SK-N-SH treated with all-trans-retinoic acid at 6 μM for 48 hours (cell line): Measurements from ENCODE around the gene DLK1.

ENCODE experiments used
- ATAC-seq: fragments of 200-7000 bp; cut with Tn5 transposase; 3 replicates; pipeline ENCODE4 v1.9.1; 2020; ENCODE audit warnings: mild to moderate bottlenecking, moderate library complexity
- ARNTL ChIP-seq: fragments of 450-650 bp; formaldehyde crosslinking; IDR thresholded peaks from 2 replicates; pipeline ENCODE4 v1.5.0; 2020; ENCODE audit warnings: low read depth, mild to moderate bottlenecking, moderate library complexity, borderline replicate concordance
- BACH2 ChIP-seq: fragments of 250-450 bp; sonication (Bioruptor Pico); IDR thresholded peaks from 2 replicates; pipeline ENCODE4 v1.9.0; 2021; ENCODE audit warnings: mild to moderate bottlenecking, borderline replicate concordance
- CSDC2 ChIP-seq: fragments of 250-450 bp; sonication (Bioruptor Pico); IDR thresholded peaks from 2 replicates; pipeline ENCODE4 v1.5.0; 2020; ENCODE audit warnings: mild to moderate bottlenecking, moderate library complexity
- ESRRG ChIP-seq: fragments of 250-450 bp; sonication (Bioruptor Pico); IDR thresholded peaks from 2 replicates; pipeline ENCODE4 v1.6.1; 2021; ENCODE audit warnings: mild to moderate bottlenecking
- OSR1 ChIP-seq: fragments of 250-450 bp; sonication (Bioruptor Pico); IDR thresholded peaks from 2 replicates; pipeline ENCODE4 v1.8.0; 2022; ENCODE audit warnings: moderate library complexity, mild to moderate bottlenecking, inconsistent platforms
- PPARA ChIP-seq: fragments of 250-450 bp; sonication (Bioruptor Pico); IDR thresholded peaks from 2 replicates; pipeline ENCODE4 v1.5.0; 2020; ENCODE audit warnings: mild to moderate bottlenecking, borderline replicate concordance
- RARB ChIP-seq: fragments of 250-450 bp; sonication (Bioruptor Pico); IDR thresholded peaks from 2 replicates; pipeline ENCODE4 v1.8.0; 2021; ENCODE audit warnings: mild to moderate bottlenecking, moderate library complexity
- SNAI2 ChIP-seq: fragments of 250-450 bp; sonication (Bioruptor Pico); IDR thresholded peaks from 2 replicates; pipeline ENCODE4 v1.5.0; 2020; ENCODE audit warnings: mild to moderate bottlenecking, moderate library complexity
- TOX ChIP-seq: fragments of 250-450 bp; sonication (Bioruptor Pico); IDR thresholded peaks from 2 replicates; pipeline ENCODE4 v1.8.0; 2021; ENCODE audit warnings: mild to moderate bottlenecking, moderate library complexity, borderline replicate concordance
- ZC3H10 ChIP-seq: fragments of 250-450 bp; sonication (Bioruptor Pico); IDR thresholded peaks from 2 replicates; pipeline ENCODE4 v1.5.1; 2021; ENCODE audit warnings: mild to moderate bottlenecking, moderate library complexity
- ZFP3 ChIP-seq: fragments of 250-450 bp; sonication (Bioruptor Pico); IDR thresholded peaks from 2 replicates; pipeline ENCODE4 v1.5.0; 2020; ENCODE audit warnings: mild to moderate bottlenecking, moderate library complexity
- ZNF565 ChIP-seq: fragments of 450-650 bp; formaldehyde crosslinking; conservative IDR thresholded peaks from 2 replicates; pipeline ENCODE4 v1.5.0; 2020; ENCODE audit warnings: low read depth, mild to moderate bottlenecking, moderate library complexity
- ZNF70 ChIP-seq: fragments of 450-650 bp; formaldehyde crosslinking; IDR thresholded peaks from 2 replicates; pipeline ENCODE4 v1.5.0; 2020; ENCODE audit warnings: mild to moderate bottlenecking, moderate library complexity
- ZNF8 ChIP-seq: fragments of 450-650 bp; formaldehyde crosslinking; IDR thresholded peaks from 2 replicates; pipeline ENCODE4 v1.5.0; 2020; ENCODE audit warnings: mild to moderate bottlenecking, moderate library complexity
- TF ChIP-seq, protein P1 (sequence below): fragments of 250-450 bp; sonication (Bioruptor Pico); IDR thresholded peaks from 2 replicates; pipeline ENCODE4 v1.8.0; 2020; ENCODE audit warnings: mild to moderate bottlenecking, moderate library complexity, borderline replicate concordance
- TF ChIP-seq, protein P2 (sequence below): fragments of 250-450 bp; sonication (Bioruptor Pico); IDR thresholded peaks from 2 replicates; pipeline ENCODE4 v1.8.0; 2021; ENCODE audit warnings: low read depth, mild to moderate bottlenecking, moderate library complexity, borderline replicate concordance
- TF ChIP-seq, protein P3 (sequence below): fragments of 250-450 bp; sonication (Bioruptor Pico); IDR thresholded peaks from 2 replicates; pipeline ENCODE4 v1.5.0; 2020; ENCODE audit warnings: mild to moderate bottlenecking, moderate library complexity
- TF ChIP-seq, protein P4 (sequence below): fragments of 250-450 bp; sonication (Bioruptor Pico); IDR thresholded peaks from 2 replicates; pipeline ENCODE4 v1.5.1; 2020; ENCODE audit warnings: low read depth, mild to moderate bottlenecking, moderate library complexity

Gene DLK1

DNA sequence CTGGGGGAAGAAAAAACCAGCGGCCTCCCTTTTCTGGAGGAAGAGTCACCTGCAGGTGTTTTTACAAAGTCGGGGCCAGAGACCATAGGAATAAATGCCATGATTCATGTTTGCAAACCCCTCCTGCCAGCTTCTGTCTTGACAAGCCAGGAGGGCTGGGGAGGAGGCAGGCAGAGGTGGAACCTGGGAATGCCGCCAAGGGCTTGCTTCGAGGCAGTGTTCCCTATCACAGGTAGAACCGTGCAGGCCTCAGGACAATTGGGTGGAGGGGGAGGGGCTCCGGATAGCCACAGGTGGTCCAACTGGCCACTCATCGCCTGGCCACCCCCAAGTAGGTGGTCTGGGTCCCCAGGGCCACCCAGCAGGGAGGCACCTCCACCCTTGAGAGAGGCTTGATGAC lies 14.2 kb upstream of the DLK1 start:
- ATAC-seq, result no peak
- TF ChIP-seq TOX, result no peak
- TF ChIP-seq ARNTL (CRISPR knock-in tag), result no peak
- TF ChIP-seq BACH2 (CRISPR knock-in tag), result no peak
- no peak for TF ChIP-seq ZNF8 (CRISPR knock-in tag)
- TF ChIP-seq ZNF565 (CRISPR knock-in tag), result no peak
- TF ChIP-seq PPARA, result no peak
- TF ChIP-seq CSDC2, result no peak
- TF ChIP-seq, protein P1, sequence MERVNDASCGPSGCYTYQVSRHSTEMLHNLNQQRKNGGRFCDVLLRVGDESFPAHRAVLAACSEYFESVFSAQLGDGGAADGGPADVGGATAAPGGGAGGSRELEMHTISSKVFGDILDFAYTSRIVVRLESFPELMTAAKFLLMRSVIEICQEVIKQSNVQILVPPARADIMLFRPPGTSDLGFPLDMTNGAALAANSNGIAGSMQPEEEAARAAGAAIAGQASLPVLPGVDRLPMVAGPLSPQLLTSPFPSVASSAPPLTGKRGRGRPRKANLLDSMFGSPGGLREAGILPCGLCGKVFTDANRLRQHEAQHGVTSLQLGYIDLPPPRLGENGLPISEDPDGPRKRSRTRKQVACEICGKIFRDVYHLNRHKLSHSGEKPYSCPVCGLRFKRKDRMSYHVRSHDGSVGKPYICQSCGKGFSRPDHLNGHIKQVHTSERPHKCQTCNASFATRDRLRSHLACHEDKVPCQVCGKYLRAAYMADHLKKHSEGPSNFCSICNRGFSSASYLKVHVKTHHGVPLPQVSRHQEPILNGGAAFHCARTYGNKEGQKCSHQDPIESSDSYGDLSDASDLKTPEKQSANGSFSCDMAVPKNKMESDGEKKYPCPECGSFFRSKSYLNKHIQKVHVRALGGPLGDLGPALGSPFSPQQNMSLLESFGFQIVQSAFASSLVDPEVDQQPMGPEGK (CRISPR knock-in tag), result no peak
- TF ChIP-seq, all 23 proteins: peak for 0

DNA sequence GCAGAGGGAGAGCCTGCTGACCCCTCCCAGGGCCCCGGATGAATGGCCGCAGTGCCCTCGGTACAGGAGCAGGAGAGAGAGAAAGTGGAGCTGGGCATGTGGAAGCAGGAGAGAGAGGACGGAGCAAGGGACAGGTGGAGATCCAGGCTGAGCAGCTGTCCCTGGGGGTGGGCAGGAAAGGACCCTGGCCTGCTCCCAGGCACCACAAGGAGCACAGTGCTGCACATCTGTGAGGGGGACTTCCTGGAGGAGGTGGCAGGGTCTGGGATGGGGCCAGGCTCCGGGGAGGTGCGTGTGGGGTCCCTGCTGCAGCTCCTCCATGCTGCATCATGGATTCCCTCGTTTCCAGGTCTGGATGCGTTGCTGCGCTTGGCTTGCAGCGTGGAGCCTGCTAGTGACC lies 13.0 kb upstream of the DLK1 start:
- ATAC-seq, result no peak
- TF ChIP-seq, protein P2, sequence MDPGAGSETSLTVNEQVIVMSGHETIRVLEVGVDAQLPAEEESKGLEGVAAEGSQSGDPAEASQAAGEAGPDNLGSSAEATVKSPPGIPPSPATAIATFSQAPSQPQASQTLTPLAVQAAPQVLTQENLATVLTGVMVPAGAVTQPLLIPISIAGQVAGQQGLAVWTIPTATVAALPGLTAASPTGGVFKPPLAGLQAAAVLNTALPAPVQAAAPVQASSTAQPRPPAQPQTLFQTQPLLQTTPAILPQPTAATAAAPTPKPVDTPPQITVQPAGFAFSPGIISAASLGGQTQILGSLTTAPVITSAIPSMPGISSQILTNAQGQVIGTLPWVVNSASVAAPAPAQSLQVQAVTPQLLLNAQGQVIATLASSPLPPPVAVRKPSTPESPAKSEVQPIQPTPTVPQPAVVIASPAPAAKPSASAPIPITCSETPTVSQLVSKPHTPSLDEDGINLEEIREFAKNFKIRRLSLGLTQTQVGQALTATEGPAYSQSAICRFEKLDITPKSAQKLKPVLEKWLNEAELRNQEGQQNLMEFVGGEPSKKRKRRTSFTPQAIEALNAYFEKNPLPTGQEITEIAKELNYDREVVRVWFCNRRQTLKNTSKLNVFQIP (CRISPR knock-in tag), result no peak
- TF ChIP-seq RARB (no peak), ZC3H10 (CRISPR knock-in tag) (no peak)
- TF ChIP-seq, protein P3, sequence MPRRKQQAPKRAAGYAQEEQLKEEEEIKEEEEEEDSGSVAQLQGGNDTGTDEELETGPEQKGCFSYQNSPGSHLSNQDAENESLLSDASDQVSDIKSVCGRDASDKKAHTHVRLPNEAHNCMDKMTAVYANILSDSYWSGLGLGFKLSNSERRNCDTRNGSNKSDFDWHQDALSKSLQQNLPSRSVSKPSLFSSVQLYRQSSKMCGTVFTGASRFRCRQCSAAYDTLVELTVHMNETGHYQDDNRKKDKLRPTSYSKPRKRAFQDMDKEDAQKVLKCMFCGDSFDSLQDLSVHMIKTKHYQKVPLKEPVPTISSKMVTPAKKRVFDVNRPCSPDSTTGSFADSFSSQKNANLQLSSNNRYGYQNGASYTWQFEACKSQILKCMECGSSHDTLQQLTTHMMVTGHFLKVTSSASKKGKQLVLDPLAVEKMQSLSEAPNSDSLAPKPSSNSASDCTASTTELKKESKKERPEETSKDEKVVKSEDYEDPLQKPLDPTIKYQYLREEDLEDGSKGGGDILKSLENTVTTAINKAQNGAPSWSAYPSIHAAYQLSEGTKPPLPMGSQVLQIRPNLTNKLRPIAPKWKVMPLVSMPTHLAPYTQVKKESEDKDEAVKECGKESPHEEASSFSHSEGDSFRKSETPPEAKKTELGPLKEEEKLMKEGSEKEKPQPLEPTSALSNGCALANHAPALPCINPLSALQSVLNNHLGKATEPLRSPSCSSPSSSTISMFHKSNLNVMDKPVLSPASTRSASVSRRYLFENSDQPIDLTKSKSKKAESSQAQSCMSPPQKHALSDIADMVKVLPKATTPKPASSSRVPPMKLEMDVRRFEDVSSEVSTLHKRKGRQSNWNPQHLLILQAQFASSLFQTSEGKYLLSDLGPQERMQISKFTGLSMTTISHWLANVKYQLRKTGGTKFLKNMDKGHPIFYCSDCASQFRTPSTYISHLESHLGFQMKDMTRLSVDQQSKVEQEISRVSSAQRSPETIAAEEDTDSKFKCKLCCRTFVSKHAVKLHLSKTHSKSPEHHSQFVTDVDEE (CRISPR knock-in tag), result no peak

DNA sequence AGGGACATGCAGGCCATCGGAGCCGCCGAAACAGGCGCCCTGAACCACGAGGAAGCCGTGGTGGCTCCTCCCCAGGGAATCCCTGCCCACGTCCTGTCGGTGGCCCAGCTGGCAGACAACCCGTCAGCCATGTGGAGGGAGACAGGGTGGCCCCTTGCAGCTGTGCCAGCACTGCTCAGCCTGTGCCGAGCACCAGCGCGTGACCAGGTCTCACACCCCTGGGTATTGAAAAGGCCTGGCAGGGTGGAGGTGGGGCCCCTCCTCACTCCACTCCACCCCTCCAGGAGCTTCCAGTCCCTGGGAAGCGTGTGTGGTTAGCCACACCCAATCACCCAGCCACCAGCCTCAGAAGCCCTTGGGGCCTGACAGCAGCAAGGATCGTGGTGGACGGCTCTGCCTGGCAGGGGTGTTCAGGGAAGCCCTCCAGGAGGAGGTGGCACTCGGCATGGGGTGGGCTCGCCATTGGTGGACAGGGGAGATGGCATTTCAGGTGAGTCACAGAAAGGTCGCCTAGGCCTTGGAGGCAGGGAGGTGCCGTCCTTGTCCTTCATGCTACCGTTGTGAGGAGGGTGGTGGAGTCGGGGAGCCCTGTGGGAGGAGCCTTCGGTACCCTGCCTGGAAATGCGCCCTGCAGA lies 12.3 kb upstream of the DLK1 start:
- ATAC-seq, result no peak
- TF ChIP-seq ZC3H10 (CRISPR knock-in tag), result no peak
- no peak for TF ChIP-seq SNAI2
- TF ChIP-seq, protein P2 (CRISPR knock-in tag), result no peak
- no peak for TF ChIP-seq ZFP3 (CRISPR knock-in tag)

DNA sequence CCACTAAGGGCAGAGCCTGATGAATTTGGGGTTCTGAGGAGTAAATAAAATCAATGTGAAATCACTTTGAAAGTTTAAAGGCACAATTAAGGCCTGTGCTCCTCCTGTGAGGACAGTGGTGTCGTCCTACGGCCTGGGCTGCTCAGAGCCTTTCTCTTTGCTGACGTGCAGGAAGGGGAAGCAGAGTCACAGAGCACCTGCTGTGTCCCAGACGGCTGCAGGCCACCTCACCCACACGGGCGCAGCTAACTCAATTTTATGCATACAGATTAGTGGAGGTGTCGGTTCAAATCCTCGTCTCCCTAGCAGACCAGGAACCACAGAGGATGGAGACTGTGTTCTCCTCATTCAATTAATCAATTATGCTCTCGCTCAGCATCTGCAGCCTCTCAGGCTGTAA lies 11.4 kb upstream of the DLK1 start:
- no peak for ATAC-seq
- TF ChIP-seq, protein P1 (CRISPR knock-in tag), result no peak
- no peak for TF ChIP-seq ZNF70 (CRISPR knock-in tag)
- no peak for TF ChIP-seq OSR1
- no peak for TF ChIP-seq ZC3H10 (CRISPR knock-in tag)
- TF ChIP-seq, protein P3 (CRISPR knock-in tag), result no peak
- TF ChIP-seq BACH2 (CRISPR knock-in tag), result no peak
- TF ChIP-seq PPARA, result no peak
- no peak for TF ChIP-seq SNAI2
- no peak for TF ChIP-seq RARB
- TF ChIP-seq, protein P4, sequence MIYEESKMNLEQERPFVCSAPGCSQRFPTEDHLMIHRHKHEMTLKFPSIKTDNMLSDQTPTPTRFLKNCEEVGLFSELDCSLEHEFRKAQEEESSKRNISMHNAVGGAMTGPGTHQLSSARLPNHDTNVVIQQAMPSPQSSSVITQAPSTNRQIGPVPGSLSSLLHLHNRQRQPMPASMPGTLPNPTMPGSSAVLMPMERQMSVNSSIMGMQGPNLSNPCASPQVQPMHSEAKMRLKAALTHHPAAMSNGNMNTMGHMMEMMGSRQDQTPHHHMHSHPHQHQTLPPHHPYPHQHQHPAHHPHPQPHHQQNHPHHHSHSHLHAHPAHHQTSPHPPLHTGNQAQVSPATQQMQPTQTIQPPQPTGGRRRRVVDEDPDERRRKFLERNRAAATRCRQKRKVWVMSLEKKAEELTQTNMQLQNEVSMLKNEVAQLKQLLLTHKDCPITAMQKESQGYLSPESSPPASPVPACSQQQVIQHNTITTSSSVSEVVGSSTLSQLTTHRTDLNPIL (CRISPR knock-in tag), result no peak
- TF ChIP-seq ESRRG, result no peak
- no peak for TF ChIP-seq ZFP3 (CRISPR knock-in tag)
- no peak for TF ChIP-seq ZNF8 (CRISPR knock-in tag)
